RWPE1 (cell line): Measurements from ENCODE around the gene ZDHHC15.
"Not testable (repeated sequence)": the region's sequence is repeated elsewhere in the genome, so short reads cannot be mapped to it uniquely, and the experiment has no call there.

Experiments
- CTCF ChIA-PET: fragments of 350-600 bp; sonication (Branson Sonifier 250); formaldehyde crosslinking; extraction: SDS; loops from one replicate; lab custom pipeline; 2021; lab: Yijun Ruan, JAX
- POLR2A ChIA-PET: fragments of 400-600 bp; formaldehyde crosslinking; extraction: SDS; loops from one replicate; lab custom pipeline; 2020; ENCODE audit warnings: antibody characterized with exemption; ENCODE audit not compliant: low non-redundant PET; lab: Yijun Ruan, JAX
- DNase-seq: peaks from one replicate; pipeline ENCODE4 v3.0.0; 2012; ENCODE audit warnings: low spot score
- H3K27ac ChIP-seq: fragments of 450-650 bp; 2 replicates; pipeline ENCODE4 v1.5.1; 2017
- TF ChIP-seq, protein P1 (sequence below): fragments of 450-650 bp; conservative IDR thresholded peaks from 2 replicates; pipeline ENCODE4 v1.5.1; 2017; ENCODE audit warnings: low read depth, mild to moderate bottlenecking

Gene ZDHHC15, protein sequence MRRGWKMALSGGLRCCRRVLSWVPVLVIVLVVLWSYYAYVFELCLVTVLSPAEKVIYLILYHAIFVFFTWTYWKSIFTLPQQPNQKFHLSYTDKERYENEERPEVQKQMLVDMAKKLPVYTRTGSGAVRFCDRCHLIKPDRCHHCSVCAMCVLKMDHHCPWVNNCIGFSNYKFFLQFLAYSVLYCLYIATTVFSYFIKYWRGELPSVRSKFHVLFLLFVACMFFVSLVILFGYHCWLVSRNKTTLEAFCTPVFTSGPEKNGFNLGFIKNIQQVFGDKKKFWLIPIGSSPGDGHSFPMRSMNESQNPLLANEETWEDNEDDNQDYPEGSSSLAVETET

DNA sequence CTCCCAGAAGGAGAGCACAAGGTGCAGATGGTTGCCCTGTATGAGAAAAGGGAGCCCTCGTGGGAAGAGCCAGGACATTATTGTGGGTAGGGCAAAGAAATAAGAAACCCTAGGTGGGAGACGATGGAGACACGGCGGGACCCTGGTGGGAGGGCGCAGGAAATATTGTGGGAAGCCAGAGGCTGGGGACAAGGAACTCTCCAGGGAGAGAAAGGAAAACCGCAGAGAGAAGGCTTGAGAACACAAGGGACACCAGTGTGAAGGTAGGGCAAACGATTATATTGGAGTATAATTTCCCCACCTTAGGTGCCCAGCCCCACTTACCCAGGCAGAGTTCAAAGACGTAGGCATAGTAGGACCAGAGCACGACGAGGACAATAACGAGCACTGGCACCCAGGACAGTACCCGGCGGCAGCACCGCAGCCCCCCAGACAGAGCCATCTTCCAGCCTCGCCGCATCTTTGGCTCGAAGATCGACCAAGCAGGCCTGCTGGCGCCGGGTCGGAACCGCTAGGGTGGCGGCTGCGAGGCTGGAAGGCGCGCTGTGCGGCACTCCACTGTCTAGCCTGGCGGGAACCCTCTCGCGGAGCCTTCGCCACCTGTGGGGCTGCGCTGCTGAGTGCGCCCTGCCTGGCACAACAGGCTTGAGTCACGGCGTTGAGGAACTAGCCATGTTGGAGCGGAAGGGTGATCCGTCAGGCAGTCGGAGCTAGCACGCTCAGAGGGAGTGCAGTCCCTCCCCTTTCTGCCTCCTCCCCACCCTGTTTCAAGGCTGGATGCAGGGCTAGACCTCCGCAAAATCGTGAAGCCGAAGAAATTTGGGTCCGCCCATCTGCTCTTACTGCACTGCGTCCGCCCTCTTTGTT is at the start of gene ZDHHC15:
Gene ZDHHC15, minus strand, starts transcription at position 473 of the 867 bp plus-strand sequence. Its CDS starts 13 bp downstream, at position 460.
- ChIA-PET CTCF (interaction anchor here (0.6 kb wide), 1 partner anchor 147 kb away, joined by 3 read pairs; no protein-coding TSS in a partner anchor), POLR2A (no interaction called here)
- H3K27ac ChIP-seq, result no peak within 1 kb of the TSS
- peak; percentile 1 for DNase-seq
- TF ChIP-seq, protein P1, sequence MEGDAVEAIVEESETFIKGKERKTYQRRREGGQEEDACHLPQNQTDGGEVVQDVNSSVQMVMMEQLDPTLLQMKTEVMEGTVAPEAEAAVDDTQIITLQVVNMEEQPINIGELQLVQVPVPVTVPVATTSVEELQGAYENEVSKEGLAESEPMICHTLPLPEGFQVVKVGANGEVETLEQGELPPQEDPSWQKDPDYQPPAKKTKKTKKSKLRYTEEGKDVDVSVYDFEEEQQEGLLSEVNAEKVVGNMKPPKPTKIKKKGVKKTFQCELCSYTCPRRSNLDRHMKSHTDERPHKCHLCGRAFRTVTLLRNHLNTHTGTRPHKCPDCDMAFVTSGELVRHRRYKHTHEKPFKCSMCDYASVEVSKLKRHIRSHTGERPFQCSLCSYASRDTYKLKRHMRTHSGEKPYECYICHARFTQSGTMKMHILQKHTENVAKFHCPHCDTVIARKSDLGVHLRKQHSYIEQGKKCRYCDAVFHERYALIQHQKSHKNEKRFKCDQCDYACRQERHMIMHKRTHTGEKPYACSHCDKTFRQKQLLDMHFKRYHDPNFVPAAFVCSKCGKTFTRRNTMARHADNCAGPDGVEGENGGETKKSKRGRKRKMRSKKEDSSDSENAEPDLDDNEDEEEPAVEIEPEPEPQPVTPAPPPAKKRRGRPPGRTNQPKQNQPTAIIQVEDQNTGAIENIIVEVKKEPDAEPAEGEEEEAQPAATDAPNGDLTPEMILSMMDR, result no peak

DNA sequence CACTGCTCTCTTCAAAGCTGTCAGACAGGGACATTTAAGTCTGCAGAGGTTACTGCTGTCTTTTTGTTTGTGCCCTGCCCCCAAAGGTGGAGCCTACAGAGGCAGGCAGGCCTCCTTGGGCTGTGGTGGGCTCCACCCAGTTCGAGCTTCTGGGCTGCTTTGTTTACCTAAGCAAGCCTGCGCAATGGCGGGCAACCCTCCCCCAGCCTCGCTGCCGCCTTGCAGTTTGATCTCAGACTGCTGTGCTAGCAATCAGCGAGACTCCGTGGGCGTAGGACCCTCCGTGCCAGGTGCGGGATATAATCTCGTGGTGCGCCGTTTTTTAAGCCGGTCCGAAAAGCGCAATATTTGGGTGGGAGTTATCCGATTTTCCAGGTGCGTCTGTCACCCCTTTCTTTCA is 37.7 kb upstream of the ZDHHC15 start:
- CTCF ChIA-PET, POLR2A ChIA-PET, DNase-seq, H3K27ac ChIP-seq: not testable (repeated sequence)

DNA sequence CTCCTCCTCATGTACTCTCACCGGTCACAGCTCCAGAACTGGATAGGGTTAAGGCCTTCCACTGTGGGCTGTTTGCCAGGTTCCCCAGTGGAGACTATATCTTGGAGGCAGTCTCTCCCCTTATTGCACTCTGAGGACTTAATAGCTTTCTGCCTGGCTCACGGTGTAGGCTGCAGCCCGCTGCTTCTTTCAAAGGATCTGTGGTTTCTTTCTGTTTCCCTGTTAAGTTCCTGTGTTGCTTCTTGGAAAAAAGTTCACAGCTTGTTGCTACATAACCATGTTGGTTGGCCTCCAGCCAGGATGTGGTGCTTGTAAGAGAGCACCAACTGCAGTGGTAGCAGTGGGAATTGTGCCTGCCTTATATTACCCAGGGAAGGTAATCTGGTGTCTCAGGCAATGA is 24.9 kb upstream of the ZDHHC15 start:
- ChIA-PET POLR2A (no interaction called here), CTCF (no interaction called here)
- TF ChIP-seq, protein P1, result no peak
- no peak overlapping the region for H3K27ac ChIP-seq
- no peak for DNase-seq

DNA sequence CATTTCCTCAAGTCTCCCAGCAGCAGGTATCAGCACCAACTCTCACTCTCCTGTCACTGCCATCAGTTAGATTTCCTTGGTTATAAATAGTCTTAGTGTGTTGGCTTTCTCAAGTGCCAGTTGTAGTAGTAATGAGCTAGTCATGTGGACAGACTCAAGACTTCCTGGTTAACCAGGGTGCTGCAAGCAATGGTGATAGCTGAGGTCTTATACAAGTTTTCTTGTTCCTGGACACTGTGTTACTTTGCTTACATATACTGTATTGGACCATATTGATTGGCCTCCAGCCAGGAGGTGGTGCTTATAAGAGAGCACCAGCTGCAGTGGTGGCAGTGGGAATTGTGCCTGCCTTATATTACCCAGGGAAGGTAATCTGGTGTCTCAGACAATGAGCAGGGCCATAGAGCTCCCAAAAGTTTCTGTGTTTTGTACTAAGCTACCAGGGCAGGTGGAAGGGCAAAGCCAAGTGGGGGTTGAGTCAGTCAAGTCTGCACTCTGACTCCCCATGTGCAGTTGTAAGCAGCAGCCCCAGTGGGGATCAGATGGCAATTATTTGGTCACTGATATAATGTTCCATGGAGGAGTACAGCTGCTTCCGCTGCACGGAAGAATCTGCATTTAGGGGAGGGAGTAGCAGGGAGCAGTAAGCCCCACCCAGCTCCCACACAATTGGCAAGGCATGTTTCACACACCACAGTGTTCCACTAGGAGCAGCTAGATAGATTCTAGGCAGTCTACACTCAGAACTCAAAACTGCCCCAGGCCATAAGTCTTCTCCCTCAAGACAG is 24.1 kb upstream of the ZDHHC15 start:
- TF ChIP-seq, protein P1, result no peak
- no peak overlapping the region for H3K27ac ChIP-seq
- no peak for DNase-seq
- POLR2A ChIA-PET, result no interaction called here
- CTCF ChIA-PET, result no interaction called here

DNA sequence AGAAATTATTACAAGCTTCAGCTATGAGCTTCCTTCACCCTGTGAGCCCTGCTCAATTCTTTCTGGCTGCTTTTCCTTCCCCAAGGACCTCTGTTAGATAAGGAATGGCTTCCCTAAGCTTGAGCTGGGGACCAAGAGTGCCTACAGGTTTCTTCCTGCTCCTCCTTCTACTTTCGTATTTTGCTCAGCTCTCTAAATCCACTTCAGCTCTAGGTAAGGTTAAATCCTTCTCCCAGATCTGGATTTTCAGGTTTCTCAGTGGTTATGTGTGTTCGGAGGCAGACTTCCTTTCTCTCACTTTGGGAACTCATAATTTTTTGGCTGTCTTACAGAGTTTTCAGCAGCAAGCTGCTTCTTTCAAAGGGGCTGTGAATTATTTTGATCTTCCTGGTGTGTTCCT is 21.9 kb upstream of the ZDHHC15 start:
- no peak for DNase-seq
- ChIA-PET POLR2A (no interaction called here), CTCF (no interaction called here)
- H3K27ac ChIP-seq, result no peak overlapping the region
- TF ChIP-seq, protein P1, result no peak

DNA sequence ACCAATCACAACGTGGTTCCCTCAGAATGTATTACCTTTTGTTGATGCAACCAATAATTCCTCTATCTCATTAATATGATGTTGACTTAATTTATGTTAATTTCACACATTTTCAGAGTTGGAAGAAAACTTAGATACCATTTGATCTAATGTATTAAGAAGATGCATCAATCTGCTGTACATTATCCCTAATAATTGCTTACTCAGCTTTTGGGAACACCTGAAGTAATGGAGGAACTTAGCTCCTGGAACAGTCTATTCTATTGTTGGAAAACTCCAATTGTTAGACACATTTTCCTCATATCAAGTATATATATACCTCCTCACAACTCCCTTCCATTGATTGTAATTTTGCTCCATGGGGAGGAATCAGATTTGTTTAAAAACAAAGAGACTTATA is 38.9 kb downstream of the ZDHHC15 start:
- ChIA-PET CTCF (no interaction called here), POLR2A (no interaction called here)
- TF ChIP-seq, protein P1, result no peak
- H3K27ac ChIP-seq, result no peak overlapping the region
- no peak for DNase-seq

DNA sequence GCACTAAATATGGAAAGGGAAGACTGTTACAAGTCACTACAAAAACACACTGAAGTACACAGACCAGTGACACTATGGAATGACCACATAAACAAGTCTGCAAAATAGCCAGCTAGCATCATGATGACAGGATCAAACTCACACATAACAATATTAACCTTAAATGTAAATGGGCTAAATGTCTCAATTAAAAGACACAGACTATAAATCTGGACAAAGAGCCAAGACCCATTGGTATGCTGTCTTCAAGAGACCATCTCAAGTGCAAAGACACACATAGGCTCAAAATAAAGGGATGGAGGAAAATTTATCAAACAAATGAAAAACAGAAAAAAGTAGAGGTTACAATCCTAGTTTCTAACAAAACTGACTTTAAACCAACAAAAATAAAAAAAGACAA is 61.1 kb downstream of the ZDHHC15 start:
- POLR2A ChIA-PET, DNase-seq, H3K27ac ChIP-seq, CTCF ChIA-PET: not testable (repeated sequence)
